ENCODE measurements around the gene CAND2.
"Not testable (repeated sequence)": the region's sequence is repeated elsewhere in the genome, so short reads cannot be mapped to it uniquely, and the experiment has no call there.

DNA sequence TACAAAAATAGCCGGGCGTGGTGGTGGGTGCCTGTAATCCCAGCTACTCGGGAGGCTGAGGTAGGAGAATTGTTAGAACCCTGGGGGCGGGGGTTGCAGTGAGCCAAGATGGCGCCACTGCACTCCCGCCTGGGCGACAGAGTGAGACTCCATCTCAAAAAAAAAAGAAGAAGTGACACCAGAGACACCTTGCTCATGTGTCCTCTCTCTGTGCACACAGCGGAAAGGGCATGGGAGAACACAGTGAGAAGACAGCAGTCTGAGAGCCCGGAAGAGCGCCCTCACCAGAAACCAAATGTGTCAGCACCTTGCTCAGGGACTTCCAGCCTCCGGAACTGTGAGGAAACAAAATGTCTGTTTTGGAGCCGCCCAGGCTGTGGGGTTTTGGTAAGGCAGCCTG, 85.4 kb downstream of the CAND2 start:
- TF ChIP-seq, protein P1, sequence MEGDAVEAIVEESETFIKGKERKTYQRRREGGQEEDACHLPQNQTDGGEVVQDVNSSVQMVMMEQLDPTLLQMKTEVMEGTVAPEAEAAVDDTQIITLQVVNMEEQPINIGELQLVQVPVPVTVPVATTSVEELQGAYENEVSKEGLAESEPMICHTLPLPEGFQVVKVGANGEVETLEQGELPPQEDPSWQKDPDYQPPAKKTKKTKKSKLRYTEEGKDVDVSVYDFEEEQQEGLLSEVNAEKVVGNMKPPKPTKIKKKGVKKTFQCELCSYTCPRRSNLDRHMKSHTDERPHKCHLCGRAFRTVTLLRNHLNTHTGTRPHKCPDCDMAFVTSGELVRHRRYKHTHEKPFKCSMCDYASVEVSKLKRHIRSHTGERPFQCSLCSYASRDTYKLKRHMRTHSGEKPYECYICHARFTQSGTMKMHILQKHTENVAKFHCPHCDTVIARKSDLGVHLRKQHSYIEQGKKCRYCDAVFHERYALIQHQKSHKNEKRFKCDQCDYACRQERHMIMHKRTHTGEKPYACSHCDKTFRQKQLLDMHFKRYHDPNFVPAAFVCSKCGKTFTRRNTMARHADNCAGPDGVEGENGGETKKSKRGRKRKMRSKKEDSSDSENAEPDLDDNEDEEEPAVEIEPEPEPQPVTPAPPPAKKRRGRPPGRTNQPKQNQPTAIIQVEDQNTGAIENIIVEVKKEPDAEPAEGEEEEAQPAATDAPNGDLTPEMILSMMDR (conservative IDR thresholded peaks at IDR 0.05; ENCODE audit: low read depth, low read length) = not testable (repeated sequence)
- TF ChIP-seq EZH2 (IDR thresholded peaks at IDR 0.05; ENCODE audit: borderline replicate concordance, low read depth, low read length, poor library complexity, severe bottlenecking) = not testable (repeated sequence)
